Smooth muscle cell (in vitro differentiated cells): ENCODE data around the gene TGM4. TPM values are rescaled to one million over a fixed set of nuclear protein-coding genes. Genes with fewer than 3 reads are reported as not detected.

Experiments
- DNase-seq: peaks from one replicate; lab custom pipeline; 2025; ENCODE audit not compliant: unreplicated experiment; lab: John Stamatoyannopoulos, UW
- H2AFZ ChIP-seq: fragments of 200-600 bp; sonication (generic); 2 replicates; pipeline ENCODE4 v1.6.0; 2016; ENCODE audit warnings: antibody characterized with exemption, low read depth, mild to moderate bottlenecking
- H3F3A ChIP-seq: fragments of 200-600 bp; sonication (generic); 2 replicates; pipeline ENCODE4 v1.6.0; 2017; ENCODE audit warnings: antibody characterized with exemption, low read depth
- H3K27ac ChIP-seq: fragments of 200-600 bp; sonication (generic); 2 replicates; pipeline ENCODE4 v1.5.1; 2016; ENCODE audit warnings: low read depth, mild to moderate bottlenecking
- H3K27me3 ChIP-seq: fragments of 200-600 bp; sonication (generic); 2 replicates; pipeline ENCODE4 v1.6.1; 2016; ENCODE audit warnings: low read depth, mild to moderate bottlenecking
- H3K36me3 ChIP-seq: fragments of 200-600 bp; sonication (generic); 2 replicates; pipeline ENCODE4 v1.5.1; 2016; ENCODE audit warnings: low read depth
- H3K4me1 ChIP-seq: fragments of 200-600 bp; sonication (generic); 2 replicates; pipeline ENCODE4 v1.5.1; 2016; ENCODE audit warnings: low read depth
- H3K4me2 ChIP-seq: fragments of 200-600 bp; sonication (generic); 2 replicates; pipeline ENCODE4 v1.6.0; 2016; ENCODE audit warnings: mild to moderate bottlenecking
- H3K4me3 ChIP-seq: fragments of 200-600 bp; sonication (generic); 2 replicates; pipeline ENCODE4 v1.5.1; 2016; ENCODE audit warnings: mild to moderate bottlenecking
- H3K79me2 ChIP-seq: fragments of 200-600 bp; sonication (generic); 2 replicates; pipeline ENCODE4 v1.6.0; 2016; ENCODE audit warnings: low read depth, mild to moderate bottlenecking
- H3K9ac ChIP-seq: fragments of 200-600 bp; sonication (generic); 2 replicates; pipeline ENCODE4 v1.6.0; 2016; ENCODE audit warnings: low read depth
- H3K9me3 ChIP-seq: fragments of 200-600 bp; sonication (generic); replicated peaks from 2 replicates; pipeline ENCODE4 v1.5.1; 2016; ENCODE audit warnings: low read depth
- H4K20me1 ChIP-seq: fragments of 200-600 bp; sonication (generic); 2 replicates; pipeline ENCODE4 v1.6.0; 2016; ENCODE audit warnings: low read depth
- WGBS: methylation state at CpG from one replicate; pipeline ENCODE4 v1.1.7; 2016; ENCODE audit warnings: low lambda C conversion rate; 5-methylcytosine and 5-hydroxymethylcytosine counted together
- polyA plus RNA-seq: library from polyadenylated mRNA; unstranded; fragments of >200 nt; fragmentation: Nextera tagmentation; extraction: Ambion mirVana; gene quantifications from 2 replicates; pipeline ENCODE4 v1.2.1, GENCODE V29; 2016
- total RNA-seq: library from RNA; depleted of rRNA; stranded (reverse); fragments of >200 nt; gene quantifications from 2 replicates; pipeline ENCODE4 v1.2.3, GENCODE V29; 2014
- TF ChIP-seq, protein P1 (sequence below): fragments of 200-600 bp; sonication (generic); IDR thresholded peaks from 2 replicates; pipeline ENCODE4 v1.5.1; 2017; ENCODE audit warnings: borderline replicate concordance, mild to moderate bottlenecking, antibody characterized with exemption; ENCODE audit not compliant: insufficient read depth, poor library complexity, severe bottlenecking

Gene TGM4
- total and polyA plus RNA-seq, 2 experiments from 2014 or later: not detected

GRCh38 chr3:44865272-44866035 is 9.0 kb upstream of the TGM4 start:
- Histone ChIP-seq H3K4me3 (no peak overlapping the region), H3K4me1 (peaks cover 7% of the 10 kb centered on the region), H2AFZ (no peak overlapping the region), H3F3A (no peaks in the 10 kb centered on the region), H3K79me2 (no peaks in the 10 kb centered on the region), H3K27me3 (no peaks in the 10 kb centered on the region), H4K20me1 (no peaks in the 10 kb centered on the region), H3K9ac (no peak overlapping the region), H3K4me2 (no peak overlapping the region), H3K36me3 (no peaks in the 10 kb centered on the region), H3K9me3 (no peaks in the 10 kb centered on the region), H3K27ac (no peak overlapping the region)
- WGBS: 95% methylated on average over 7 of the region's 7 CpGs
- TF ChIP-seq, protein P1, sequence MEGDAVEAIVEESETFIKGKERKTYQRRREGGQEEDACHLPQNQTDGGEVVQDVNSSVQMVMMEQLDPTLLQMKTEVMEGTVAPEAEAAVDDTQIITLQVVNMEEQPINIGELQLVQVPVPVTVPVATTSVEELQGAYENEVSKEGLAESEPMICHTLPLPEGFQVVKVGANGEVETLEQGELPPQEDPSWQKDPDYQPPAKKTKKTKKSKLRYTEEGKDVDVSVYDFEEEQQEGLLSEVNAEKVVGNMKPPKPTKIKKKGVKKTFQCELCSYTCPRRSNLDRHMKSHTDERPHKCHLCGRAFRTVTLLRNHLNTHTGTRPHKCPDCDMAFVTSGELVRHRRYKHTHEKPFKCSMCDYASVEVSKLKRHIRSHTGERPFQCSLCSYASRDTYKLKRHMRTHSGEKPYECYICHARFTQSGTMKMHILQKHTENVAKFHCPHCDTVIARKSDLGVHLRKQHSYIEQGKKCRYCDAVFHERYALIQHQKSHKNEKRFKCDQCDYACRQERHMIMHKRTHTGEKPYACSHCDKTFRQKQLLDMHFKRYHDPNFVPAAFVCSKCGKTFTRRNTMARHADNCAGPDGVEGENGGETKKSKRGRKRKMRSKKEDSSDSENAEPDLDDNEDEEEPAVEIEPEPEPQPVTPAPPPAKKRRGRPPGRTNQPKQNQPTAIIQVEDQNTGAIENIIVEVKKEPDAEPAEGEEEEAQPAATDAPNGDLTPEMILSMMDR: no peak
- no peak for DNase-seq

GRCh38 chr3:44867421-44868111 is 6.8 kb upstream of the TGM4 start:
- no peak overlapping the region for H3K27ac ChIP-seq
- H3K36me3 ChIP-seq: no peaks in the 10 kb centered on the region
- no peak overlapping the region for H2AFZ ChIP-seq
- H3K4me3 ChIP-seq: no peak overlapping the region
- H3K9ac ChIP-seq: no peak overlapping the region
- 97% methylated on average over 7 of the region's 7 CpGs for WGBS
- H3K79me2 ChIP-seq: no peaks in the 10 kb centered on the region
- peaks cover 3% of the 10 kb centered on the region for H3K4me1 ChIP-seq
- H3K9me3 ChIP-seq: no peaks in the 10 kb centered on the region
- H4K20me1 ChIP-seq: no peaks in the 10 kb centered on the region
- DNase-seq: no peak
- no peak overlapping the region for H3K4me2 ChIP-seq
- no peaks in the 10 kb centered on the region for H3K27me3 ChIP-seq
- H3F3A ChIP-seq: no peaks in the 10 kb centered on the region
- TF ChIP-seq, protein P1: no peak

DNA sequence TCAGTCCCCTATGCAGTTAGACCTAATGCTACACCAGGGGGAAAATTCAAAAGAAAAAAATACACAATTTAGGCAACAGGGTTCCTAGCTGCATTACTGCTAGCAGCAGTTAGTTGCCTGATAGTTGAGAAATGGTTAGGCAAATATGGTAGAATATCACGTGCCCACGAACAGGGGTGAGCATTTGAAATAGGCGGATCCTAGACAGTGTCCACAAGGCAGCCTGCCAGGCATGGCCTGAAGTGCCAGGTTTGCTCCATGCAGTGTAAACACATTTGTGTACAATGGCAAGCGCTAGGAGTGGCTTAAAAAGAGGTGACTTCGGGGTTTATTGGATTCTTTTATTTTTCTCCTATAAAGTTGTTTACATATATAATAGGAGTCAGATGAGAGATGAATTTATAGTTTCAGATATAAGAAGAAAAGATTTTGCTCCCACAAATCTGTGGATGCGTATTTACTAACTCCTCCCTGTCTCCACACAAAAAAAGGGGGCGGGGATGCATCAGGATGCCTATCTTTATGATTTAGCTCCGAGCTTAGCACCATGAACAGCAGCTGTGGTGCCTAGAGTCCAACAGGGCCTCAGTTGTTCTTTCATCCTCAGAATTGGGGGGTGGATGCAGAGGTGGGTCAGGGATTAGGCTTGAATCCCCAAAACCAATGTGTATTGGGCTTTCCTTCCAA is 3.9 kb upstream of the TGM4 start:
- 83% methylated on average over 8 of the region's 8 CpGs for WGBS
- H3K27ac ChIP-seq: no peak overlapping the region
- no peak overlapping the region for H2AFZ ChIP-seq
- TF ChIP-seq, protein P1: no peak
- DNase-seq: no peak
- no peak overlapping the region for H3K9ac ChIP-seq
- H3F3A ChIP-seq: no peaks in the 10 kb centered on the region
- no peak overlapping the region for H3K4me3 ChIP-seq
- H3K36me3 ChIP-seq: no peaks in the 10 kb centered on the region
- H3K79me2 ChIP-seq: no peaks in the 10 kb centered on the region
- no peaks in the 10 kb centered on the region for H4K20me1 ChIP-seq
- H3K4me1 ChIP-seq: no peaks in the 10 kb centered on the region
- H3K27me3 ChIP-seq: no peaks in the 10 kb centered on the region
- H3K4me2 ChIP-seq: no peak overlapping the region
- H3K9me3 ChIP-seq: no peaks in the 10 kb centered on the region
